Ovary (tissue), 3 donors: Measurements from ENCODE around the gene PXN.

ENCODE experiments used
- CTCF ChIP-seq, 3 donors: fragments of 450-650 bp in 2 of 3; fragments of 200-600 bp in 1 of 3; IDR thresholded peaks; one replicate each; pipeline versions ENCODE4 v1.5.1 to v1.8.0; 2016 to 2022; ENCODE audit warnings: antibody characterized with exemption in 3 of 3, mild to moderate bottlenecking in 1 of 3
- POLR2A ChIP-seq: fragments of 450-650 bp; IDR thresholded peaks from one replicate; pipeline ENCODE4 v1.6.1; 2017; ENCODE audit warnings: antibody characterized with exemption, mild to moderate bottlenecking, moderate library complexity
- donor health status: DM: no; HTN: no; CAD: no.

- TF ChIP-seq CTCF (IDR thresholded peaks at IDR 0.05) (no peak), POLR2A (no peak)
Observed at GRCh38 chr12:120167529-120168095, 97.9 kb downstream of the PXN start.
